HepG2 (cell line): ENCODE measurements around the gene PGGT1B. TPM values are rescaled to one million over a fixed set of nuclear protein-coding genes. Genes with fewer than 3 reads are reported as not detected.

ENCODE experiments used
- CCDC6 ChIP-seq: sonication (generic); formaldehyde crosslinking; IDR thresholded peaks from 2 replicates; pipeline ENCODE4 v1.8.1; 2022; ENCODE audit warnings: mild to moderate bottlenecking, missing genetic modification reagents, moderate library complexity
- CEBPB ChIP-seq: IDR thresholded peaks from 2 replicates; pipeline ENCODE4 v1.6.1; 2011; ENCODE audit warnings: low read depth, low read length, improper control_type of control experiment, borderline replicate concordance
- JUND ChIP-seq: sonication (generic); formaldehyde crosslinking; IDR thresholded peaks from 2 replicates; pipeline ENCODE4 v1.8.0; 2022; ENCODE audit warnings: mild to moderate bottlenecking, missing genetic modification reagents
- KMT2A ChIP-seq: sonication (generic); formaldehyde crosslinking; IDR thresholded peaks from 2 replicates; pipeline ENCODE4 v1.4.0; 2020; ENCODE audit warnings: missing genetic modification reagents
- NFIC ChIP-seq: IDR thresholded peaks from 2 replicates; pipeline ENCODE4 v1.6.1; 2012; ENCODE audit warnings: mild to moderate bottlenecking, low read length, inconsistent platforms
- TEAD3 ChIP-seq: optimal IDR thresholded peaks from 2 replicates; pipeline ENCODE3; 2016; ENCODE audit warnings: borderline replicate concordance
- ZNF264 ChIP-seq: sonication (generic); formaldehyde crosslinking; IDR thresholded peaks from 2 replicates; pipeline ENCODE4 v1.4.0; 2020; ENCODE audit warnings: missing genetic modification reagents
- ZNF329 ChIP-seq: sonication (generic); formaldehyde crosslinking; IDR thresholded peaks from 2 replicates; pipeline ENCODE4 v1.9.0; 2021; ENCODE audit warnings: low read depth, mild to moderate bottlenecking, missing genetic modification reagents
- polyA plus RNA-seq, 8 experiments: library from polyadenylated mRNA; depleted of rRNA in 3 of 8; stranded (reverse) in 7 of 8; unstranded in 1 of 8; fragments of >200 nt; fragmentation: Illumina TruSeq in 4 of 8; extraction: Trizol in 4 of 8; gene quantifications; 2 replicates each; pipeline versions ENCODE4 v1.2.1 to v1.2.3, GENCODE V29; 2011 to 2016; ENCODE audit warnings: low read depth in 4 of 8, missing spikeins in 1 of 8, mixed read lengths in 1 of 8; ENCODE audit not compliant: insufficient read depth in 1 of 8
- total RNA-seq, 5 experiments: library from RNA; depleted of rRNA; stranded (reverse); fragments of >200 nt; fragmentation: Illumina TruSeq; extraction: Trizol; gene quantifications; 2 replicates each; pipeline ENCODE4 v1.2.3, GENCODE V29; 2016; ENCODE audit warnings: low read depth in 1 of 5
- TF ChIP-seq, protein P1 (sequence below): sonication (generic); formaldehyde crosslinking; IDR thresholded peaks from 2 replicates; pipeline ENCODE4 v1.4.0; 2020; ENCODE audit warnings: missing genetic modification reagents
- TF ChIP-seq, protein P2 (sequence below): sonication (generic); formaldehyde crosslinking; IDR thresholded peaks from 2 replicates; pipeline ENCODE4 v1.4.0; 2020; ENCODE audit warnings: low read depth, mild to moderate bottlenecking, missing genetic modification reagents
- TF ChIP-seq, protein P3 (sequence below), 2 experiments: IDR thresholded peaks; 2 replicates each; pipeline ENCODE4 v1.6.1; 2011 to 2012; ENCODE audit warnings: low read length in 2 of 2, borderline replicate concordance in 1 of 2, low read depth in 1 of 2, mild to moderate bottlenecking in 1 of 2, moderate library complexity in 1 of 2
- TF ChIP-seq, protein P4 (sequence below), 2 experiments: sonication (generic) in 1 of 2; formaldehyde crosslinking in 1 of 2; IDR thresholded peaks; 2 replicates each; pipeline versions ENCODE4 v1.4.0 to v1.6.1; 2016 to 2020; ENCODE audit warnings: borderline replicate concordance in 1 of 2, low read depth in 1 of 2, mild to moderate bottlenecking in 1 of 2, missing genetic modification reagents in 1 of 2

PGGT1B gene
- total and polyA plus RNA-seq, 2 of the 13 experiments (the other 11 are each of a cell fraction or from before 2014, with no cell fraction given) = 2.4 to 42.7 TPM

DNA sequence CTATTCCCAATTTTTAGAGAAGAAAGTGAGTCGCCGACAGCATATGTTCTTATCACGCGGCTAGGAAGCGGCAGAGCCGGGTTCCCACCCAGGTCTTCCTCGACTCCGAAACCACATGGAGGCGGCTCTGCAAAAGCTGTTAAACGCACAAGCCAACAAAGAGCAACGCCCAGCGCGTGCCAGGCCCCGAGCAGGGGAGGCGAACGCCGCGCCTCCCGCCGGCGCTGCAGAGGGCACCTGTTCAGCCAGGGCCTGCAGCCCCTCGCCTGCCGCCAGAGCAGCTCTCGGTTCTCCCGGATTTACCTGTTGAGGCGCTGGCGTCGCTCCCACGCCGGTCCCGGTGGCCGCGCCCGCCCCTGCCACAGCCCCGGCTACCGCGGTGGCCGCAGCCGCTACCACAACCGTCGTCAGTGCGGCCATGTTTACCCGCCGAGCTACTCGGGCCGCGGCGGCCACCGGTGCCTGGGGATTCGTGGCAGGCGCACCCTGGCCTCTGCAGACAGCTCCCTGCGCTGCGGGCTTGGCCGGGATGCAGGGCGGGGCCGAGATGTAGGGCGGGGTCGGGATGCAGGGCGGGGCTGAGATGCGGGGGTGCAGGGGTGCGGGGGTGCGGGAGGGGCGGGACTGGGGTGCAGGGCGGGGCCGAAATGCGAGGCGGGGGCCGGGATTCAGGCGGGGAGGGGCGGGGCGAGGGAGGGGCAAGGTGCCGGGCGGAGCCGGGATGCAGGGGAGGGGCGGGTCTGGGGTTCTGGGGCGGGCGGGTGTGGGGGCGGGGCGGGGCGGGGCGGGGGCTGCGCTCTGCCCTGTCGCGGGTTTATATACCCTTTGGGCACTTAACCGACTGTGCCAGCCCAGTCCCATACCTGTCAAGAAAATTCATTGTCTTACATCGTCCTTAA is 33.7 kb upstream of the PGGT1B start, which contains the start of gene CCDC112 (continued):
- TF ChIP-seq, protein P1, sequence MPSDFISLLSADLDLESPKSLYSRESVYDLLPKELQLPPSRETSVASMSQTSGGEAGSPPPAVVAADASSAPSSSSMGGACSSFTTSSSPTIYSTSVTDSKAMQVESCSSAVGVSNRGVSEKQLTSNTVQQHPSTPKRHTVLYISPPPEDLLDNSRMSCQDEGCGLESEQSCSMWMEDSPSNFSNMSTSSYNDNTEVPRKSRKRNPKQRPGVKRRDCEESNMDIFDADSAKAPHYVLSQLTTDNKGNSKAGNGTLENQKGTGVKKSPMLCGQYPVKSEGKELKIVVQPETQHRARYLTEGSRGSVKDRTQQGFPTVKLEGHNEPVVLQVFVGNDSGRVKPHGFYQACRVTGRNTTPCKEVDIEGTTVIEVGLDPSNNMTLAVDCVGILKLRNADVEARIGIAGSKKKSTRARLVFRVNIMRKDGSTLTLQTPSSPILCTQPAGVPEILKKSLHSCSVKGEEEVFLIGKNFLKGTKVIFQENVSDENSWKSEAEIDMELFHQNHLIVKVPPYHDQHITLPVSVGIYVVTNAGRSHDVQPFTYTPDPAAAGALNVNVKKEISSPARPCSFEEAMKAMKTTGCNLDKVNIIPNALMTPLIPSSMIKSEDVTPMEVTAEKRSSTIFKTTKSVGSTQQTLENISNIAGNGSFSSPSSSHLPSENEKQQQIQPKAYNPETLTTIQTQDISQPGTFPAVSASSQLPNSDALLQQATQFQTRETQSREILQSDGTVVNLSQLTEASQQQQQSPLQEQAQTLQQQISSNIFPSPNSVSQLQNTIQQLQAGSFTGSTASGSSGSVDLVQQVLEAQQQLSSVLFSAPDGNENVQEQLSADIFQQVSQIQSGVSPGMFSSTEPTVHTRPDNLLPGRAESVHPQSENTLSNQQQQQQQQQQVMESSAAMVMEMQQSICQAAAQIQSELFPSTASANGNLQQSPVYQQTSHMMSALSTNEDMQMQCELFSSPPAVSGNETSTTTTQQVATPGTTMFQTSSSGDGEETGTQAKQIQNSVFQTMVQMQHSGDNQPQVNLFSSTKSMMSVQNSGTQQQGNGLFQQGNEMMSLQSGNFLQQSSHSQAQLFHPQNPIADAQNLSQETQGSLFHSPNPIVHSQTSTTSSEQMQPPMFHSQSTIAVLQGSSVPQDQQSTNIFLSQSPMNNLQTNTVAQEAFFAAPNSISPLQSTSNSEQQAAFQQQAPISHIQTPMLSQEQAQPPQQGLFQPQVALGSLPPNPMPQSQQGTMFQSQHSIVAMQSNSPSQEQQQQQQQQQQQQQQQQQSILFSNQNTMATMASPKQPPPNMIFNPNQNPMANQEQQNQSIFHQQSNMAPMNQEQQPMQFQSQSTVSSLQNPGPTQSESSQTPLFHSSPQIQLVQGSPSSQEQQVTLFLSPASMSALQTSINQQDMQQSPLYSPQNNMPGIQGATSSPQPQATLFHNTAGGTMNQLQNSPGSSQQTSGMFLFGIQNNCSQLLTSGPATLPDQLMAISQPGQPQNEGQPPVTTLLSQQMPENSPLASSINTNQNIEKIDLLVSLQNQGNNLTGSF (CRISPR knock-in tag) = peak; percentile 33; the same call in 1 of the 2 replicates
- TF ChIP-seq ZNF264 (CRISPR knock-in tag) = no peak
- TF ChIP-seq, protein P2, sequence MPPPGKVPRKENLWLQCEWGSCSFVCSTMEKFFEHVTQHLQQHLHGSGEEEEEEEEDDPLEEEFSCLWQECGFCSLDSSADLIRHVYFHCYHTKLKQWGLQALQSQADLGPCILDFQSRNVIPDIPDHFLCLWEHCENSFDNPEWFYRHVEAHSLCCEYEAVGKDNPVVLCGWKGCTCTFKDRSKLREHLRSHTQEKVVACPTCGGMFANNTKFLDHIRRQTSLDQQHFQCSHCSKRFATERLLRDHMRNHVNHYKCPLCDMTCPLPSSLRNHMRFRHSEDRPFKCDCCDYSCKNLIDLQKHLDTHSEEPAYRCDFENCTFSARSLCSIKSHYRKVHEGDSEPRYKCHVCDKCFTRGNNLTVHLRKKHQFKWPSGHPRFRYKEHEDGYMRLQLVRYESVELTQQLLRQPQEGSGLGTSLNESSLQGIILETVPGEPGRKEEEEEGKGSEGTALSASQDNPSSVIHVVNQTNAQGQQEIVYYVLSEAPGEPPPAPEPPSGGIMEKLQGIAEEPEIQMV (CRISPR knock-in tag) = no peak
- no peak for TF ChIP-seq KMT2A (CRISPR knock-in tag)
- peak; percentile 22; the same call in 1 of the 2 replicates for TF ChIP-seq JUND (CRISPR knock-in tag)
- TF ChIP-seq CCDC6 (CRISPR knock-in tag) = peak; percentile 65; the same call in 1 of the 2 replicates
- TF ChIP-seq, protein P3, sequence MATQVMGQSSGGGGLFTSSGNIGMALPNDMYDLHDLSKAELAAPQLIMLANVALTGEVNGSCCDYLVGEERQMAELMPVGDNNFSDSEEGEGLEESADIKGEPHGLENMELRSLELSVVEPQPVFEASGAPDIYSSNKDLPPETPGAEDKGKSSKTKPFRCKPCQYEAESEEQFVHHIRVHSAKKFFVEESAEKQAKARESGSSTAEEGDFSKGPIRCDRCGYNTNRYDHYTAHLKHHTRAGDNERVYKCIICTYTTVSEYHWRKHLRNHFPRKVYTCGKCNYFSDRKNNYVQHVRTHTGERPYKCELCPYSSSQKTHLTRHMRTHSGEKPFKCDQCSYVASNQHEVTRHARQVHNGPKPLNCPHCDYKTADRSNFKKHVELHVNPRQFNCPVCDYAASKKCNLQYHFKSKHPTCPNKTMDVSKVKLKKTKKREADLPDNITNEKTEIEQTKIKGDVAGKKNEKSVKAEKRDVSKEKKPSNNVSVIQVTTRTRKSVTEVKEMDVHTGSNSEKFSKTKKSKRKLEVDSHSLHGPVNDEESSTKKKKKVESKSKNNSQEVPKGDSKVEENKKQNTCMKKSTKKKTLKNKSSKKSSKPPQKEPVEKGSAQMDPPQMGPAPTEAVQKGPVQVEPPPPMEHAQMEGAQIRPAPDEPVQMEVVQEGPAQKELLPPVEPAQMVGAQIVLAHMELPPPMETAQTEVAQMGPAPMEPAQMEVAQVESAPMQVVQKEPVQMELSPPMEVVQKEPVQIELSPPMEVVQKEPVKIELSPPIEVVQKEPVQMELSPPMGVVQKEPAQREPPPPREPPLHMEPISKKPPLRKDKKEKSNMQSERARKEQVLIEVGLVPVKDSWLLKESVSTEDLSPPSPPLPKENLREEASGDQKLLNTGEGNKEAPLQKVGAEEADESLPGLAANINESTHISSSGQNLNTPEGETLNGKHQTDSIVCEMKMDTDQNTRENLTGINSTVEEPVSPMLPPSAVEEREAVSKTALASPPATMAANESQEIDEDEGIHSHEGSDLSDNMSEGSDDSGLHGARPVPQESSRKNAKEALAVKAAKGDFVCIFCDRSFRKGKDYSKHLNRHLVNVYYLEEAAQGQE (IDR thresholded peaks at IDR 0.05; ENCODE audit: borderline replicate concordance in 1 of 2, low read depth in 1 of 2, low read length in 2 of 2) = no peak
- TF ChIP-seq ZNF329 = no peak
- TF ChIP-seq TEAD3 (CRISPR knock-in tag) = no peak
- TF ChIP-seq NFIC = no peak
- TF ChIP-seq, protein P4, sequence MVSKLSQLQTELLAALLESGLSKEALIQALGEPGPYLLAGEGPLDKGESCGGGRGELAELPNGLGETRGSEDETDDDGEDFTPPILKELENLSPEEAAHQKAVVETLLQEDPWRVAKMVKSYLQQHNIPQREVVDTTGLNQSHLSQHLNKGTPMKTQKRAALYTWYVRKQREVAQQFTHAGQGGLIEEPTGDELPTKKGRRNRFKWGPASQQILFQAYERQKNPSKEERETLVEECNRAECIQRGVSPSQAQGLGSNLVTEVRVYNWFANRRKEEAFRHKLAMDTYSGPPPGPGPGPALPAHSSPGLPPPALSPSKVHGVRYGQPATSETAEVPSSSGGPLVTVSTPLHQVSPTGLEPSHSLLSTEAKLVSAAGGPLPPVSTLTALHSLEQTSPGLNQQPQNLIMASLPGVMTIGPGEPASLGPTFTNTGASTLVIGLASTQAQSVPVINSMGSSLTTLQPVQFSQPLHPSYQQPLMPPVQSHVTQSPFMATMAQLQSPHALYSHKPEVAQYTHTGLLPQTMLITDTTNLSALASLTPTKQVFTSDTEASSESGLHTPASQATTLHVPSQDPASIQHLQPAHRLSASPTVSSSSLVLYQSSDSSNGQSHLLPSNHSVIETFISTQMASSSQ (IDR thresholded peaks at IDR 0.05; ENCODE audit: low read depth) = no peak
- TF ChIP-seq, protein P4 (CRISPR knock-in tag; IDR thresholded peaks at IDR 0.05; ENCODE audit: borderline replicate concordance) = 0 out of 2 replicates have a peak, but pooled peaks have one; percentile 22
- no peak for TF ChIP-seq CEBPB
